Activated T-cell treated with anti-CD3 and anti-CD28 coated beads, Interleukin-2, amount 50 U/mL, for 1 hour (primary cell): ENCODE data around the gene WASF3.
"Not testable (repeated sequence)": the region's sequence is repeated elsewhere in the genome, so short reads cannot be mapped to it uniquely, and the experiment has no call there.

Source experiments
- DNase-seq: peaks from one replicate; pipeline ENCODE4 v3.0.0-alpha.2; 2020

Gene WASF3

DNA sequence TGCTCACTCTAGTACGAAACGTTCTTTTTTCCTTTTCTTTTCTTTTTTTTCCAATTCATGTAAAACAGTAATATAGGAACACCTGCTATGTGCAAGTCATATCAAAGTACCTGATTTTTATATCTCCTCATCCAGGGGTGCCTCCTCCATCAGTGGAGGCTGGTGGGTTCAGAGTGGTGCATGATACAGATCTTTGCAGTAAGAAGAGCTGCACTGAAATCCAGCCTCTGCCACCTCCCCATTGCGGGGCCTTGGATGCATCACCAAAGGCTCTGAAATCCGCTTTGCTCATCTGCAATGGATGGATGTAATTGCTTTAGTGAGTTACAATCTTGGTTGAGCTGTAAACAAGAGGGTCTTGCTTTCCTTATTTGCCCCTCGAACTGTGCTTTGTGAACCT lies 164.8 kb downstream of the WASF3 start:
- no peak for DNase-seq

DNA sequence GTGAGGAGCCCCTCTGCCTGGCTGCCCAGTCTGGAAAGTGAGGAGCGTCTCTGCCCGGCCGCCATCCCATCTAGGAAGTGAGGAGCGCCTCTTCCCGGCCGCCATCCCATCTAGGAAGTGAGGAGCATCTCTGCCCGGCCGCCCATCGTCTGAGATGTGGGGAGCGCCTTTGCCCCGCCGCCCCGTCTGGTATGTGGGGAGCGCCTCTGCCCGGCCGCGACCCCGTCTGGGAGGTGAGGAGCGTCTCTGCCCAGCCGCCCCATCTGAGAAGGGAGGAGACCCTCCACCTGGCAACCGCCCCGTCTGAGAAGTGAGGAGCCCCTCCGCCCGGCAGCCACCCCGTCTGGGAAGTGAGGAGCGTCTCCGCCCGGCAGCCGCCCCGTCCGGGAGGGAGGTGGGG lies 166.1 kb downstream of the WASF3 start:
- not testable (repeated sequence) for DNase-seq

DNA sequence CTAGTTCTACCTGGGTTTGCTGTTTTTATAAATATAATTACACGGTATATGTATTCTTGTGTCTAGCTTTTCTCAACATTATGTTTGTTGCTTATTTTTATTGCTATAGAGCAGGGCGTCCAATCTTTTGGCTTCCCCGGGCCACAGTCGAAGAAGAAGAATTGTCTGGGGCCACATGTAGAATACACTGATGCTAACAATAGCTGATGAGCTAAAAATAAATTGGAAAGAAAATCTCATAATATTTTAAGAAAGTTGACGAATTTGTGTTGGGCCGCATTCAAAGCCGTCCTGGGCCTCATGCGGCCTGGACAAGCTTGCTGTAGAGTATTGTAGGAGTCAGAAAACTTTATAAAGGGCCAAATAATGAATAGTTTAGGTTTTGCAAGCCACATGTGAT lies 169.2 kb downstream of the WASF3 start:
- DNase-seq = no peak

DNA sequence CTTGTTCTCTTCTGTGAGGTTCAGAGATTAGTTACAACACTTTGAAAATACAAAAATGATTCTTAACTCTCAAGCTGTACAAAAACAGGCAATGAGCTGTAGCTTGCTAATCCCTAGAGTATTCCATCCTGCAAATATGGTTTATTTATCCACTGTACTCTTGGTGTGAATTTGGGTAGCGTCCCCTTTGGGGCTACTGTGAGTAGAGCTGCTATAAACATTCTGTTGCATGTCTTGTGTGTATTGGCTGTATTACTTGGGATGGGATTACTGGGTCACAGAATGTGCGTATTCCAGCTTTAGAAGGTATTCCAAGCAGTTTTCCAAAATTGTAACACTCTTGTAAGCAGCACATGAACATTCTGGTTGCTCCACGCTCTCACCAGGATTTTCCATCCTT lies 169.6 kb downstream of the WASF3 start:
- no peak for DNase-seq

DNA sequence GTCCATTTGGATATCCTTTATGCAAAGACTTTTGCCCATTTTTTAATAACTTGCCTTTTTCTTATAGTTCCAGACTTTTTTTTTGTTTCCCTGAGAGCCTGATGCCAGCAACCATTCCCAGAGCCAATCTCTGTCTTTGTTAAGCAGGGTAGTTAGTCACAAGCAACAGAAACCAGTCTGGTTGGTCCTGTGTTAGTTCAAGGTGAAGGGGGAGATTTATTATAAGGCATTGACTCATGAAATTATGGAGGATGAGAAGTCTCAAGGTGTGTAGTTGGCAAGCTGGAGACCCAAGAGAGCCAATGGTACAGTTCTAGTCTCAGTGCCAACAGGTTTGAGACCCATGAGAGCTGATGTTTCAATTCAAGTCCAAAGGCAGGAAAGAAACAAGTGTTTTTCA lies 170.2 kb downstream of the WASF3 start:
- no peak for DNase-seq

DNA sequence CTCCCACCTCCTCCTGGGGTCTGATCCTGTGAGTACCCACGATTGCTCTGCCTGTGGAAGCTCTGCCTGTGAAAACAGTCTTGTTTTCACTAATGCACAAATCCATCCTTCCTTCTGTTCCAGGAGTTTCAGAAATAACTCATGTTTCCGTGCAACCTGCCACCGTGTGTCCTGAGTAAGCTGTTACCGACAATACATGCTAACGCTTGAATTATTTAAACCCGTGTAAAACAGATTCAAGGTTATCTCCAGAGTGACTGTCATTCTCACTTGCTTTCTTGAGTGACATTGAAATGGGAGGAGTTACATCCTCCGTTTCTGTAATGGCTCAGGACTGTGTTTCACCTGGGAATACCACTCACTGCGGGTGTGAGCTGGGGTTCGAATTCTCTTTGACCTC lies 178.2 kb downstream of the WASF3 start:
- no peak for DNase-seq
